ENCODE measurements around the gene RELA.

DNA sequence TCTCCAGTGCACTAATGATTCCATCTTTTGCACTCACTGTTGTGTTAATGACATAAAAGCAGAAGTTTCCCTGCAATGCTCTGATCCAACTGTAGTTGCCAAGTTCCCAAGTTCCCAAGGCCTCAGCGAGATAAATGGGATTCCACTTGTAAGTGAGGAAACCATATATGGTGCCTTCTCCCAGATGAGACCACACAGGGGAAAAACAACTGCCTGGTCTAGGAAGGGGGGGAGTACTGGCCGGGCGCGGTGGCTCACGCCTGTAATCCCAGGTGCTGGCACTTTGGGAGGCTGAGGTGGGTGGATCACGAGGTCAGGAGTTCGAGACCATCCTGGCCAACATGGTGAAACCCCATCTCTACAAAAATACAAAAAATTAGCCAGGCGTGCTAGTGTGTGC, 23.3 kb upstream of the RELA start:
- no peak for TF ChIP-seq EZH2 (IDR thresholded peaks at IDR 0.05)
- TF ChIP-seq POLR2AphosphoS5 (IDR thresholded peaks at IDR 0.05; ENCODE audit: borderline replicate concordance, low read depth, low read length), result no peak
- no peak for TF ChIP-seq FOXP2 (optimal IDR thresholded peaks at IDR 0.05; ENCODE audit: control extremely low read depth, extremely low read length, insufficient read depth)

Measured in SK-N-MC (cell line).